Adrenal gland (tissue), 12 donors: ENCODE measurements around the gene PARVB. TPM values are rescaled to one million over a fixed set of nuclear protein-coding genes. Genes with fewer than 3 reads are reported as not detected.
A peak's percentile ranks its signal among the peaks of the same experiment; 100 is the strongest.

ENCODE experiments used
- DNase-seq, 7 donors: peaks; one replicate each; pipeline ENCODE4 v3.0.0-alpha.2; 2019 to 2020
- H3K27ac ChIP-seq, 5 donors: fragments of 200-600 bp; sonication (generic) in 4 of 5; 1 replicate in 3 of 5; 2 replicates in 2 of 5; pipeline versions ENCODE4 v1.5.1 to v1.8.0; 2016 to 2020; ENCODE audit warnings: mild to moderate bottlenecking in 1 of 5
- H3K27me3 ChIP-seq: fragments of 200-600 bp; 2 replicates; pipeline ENCODE4 v1.8.0; 2021
- H3K36me3 ChIP-seq, 2 donors: fragments of 200-600 bp; replicated peaks in 1 of 2; 1 replicate in 1 of 2; 2 replicates in 1 of 2; pipeline versions ENCODE4 v1.5.1 to v1.8.0; 2018 to 2022
- H3K4me1 ChIP-seq, 2 donors: fragments of 200-600 bp; replicated peaks in 1 of 2; 1 replicate in 1 of 2; 2 replicates in 1 of 2; pipeline versions ENCODE4 v1.5.1 to v1.8.0; 2018 to 2021
- H3K4me3 ChIP-seq, 4 donors: fragments of 200-600 bp; sonication (generic) in 3 of 4; one replicate each; pipeline ENCODE4 v1.5.1; 2016 to 2018
- H3K9me3 ChIP-seq, 3 donors: fragments of 200-600 bp; sonication (generic) in 1 of 3; replicated peaks in 1 of 3; 1 replicate in 2 of 3; 2 replicates in 1 of 3; pipeline versions ENCODE4 v1.5.1 to v1.8.0; 2016 to 2021
- POLR2A ChIP-seq, 2 donors: fragments of 450-650 bp; IDR thresholded peaks; one replicate each; pipeline ENCODE4 v1.6.1; 2017; ENCODE audit warnings: antibody characterized with exemption in 2 of 2, mild to moderate bottlenecking in 2 of 2, moderate library complexity in 1 of 2
- WGBS, 4 donors: extraction: QIAGEN DNeasy Blood & Tissue Kit in 2 of 4; methylation state at CpG; one replicate each; pipeline versions ENCODE4 v1.1.5 to v1.1.7; 2013 to 2017; 5-methylcytosine and 5-hydroxymethylcytosine counted together
- intact Hi-C, 2 donors: fragments of 100-400 bp; cut with DNase I; formaldehyde crosslinking; loops; one replicate each; pipeline versions ENCODE4 v1.14.1 to v1.15.0; 2022 to 2023
- polyA plus RNA-seq, 3 donors: library from polyadenylated mRNA; stranded (reverse); fragments of 200-250 nt in 2 of 3; fragments of 350-450 nt in 1 of 3; fragmentation: Illumina TruSeq in 1 of 3; extraction: RNeasy Lipid Tissue Mini Kit (QIAGEN cat#74804) in 1 of 3; gene quantifications; one replicate each; pipeline ENCODE4 v1.2.3, GENCODE V29; 2013 to 2014
- total RNA-seq, 9 donors: library from RNA; depleted of rRNA in 4 of 9; stranded (reverse); fragments of >200 nt in 4 of 9; fragments of 120-200 nt in 1 of 9; fragmentation: NEBNext Ultra II Directional in 1 of 9; extraction: Animal tissue kit (Norgen Biotek cat#: 25700) in 1 of 9; gene quantifications; one replicate each; pipeline versions ENCODE4 v1.1.0 to v1.2.4, GENCODE V29; 2013 to 2023
- TF ChIP-seq, protein P1 (sequence below), 6 experiments: fragments of 450-650 bp in 4 of 6; fragments of 200-600 bp in 2 of 6; sonication (generic) in 1 of 6; IDR thresholded peaks; 1 replicate in 5 of 6; 2 replicates in 1 of 6; pipeline versions ENCODE4 v1.5.1 to v1.8.0; 2016 to 2021; ENCODE audit warnings: antibody characterized with exemption in 6 of 6, mild to moderate bottlenecking in 2 of 6, moderate library complexity in 1 of 6
- donor health status: healthy with polysubstance abuse.
- donor health status: Bipolar disorder and iron deficiency.
- donor health status: DM: yes; HTN: yes; CAD: no.
- donor health status: DM: no; HTN: no; CAD: no.
- donor health status: DM: no; HTN: no; CAD: no.
- donor health status: DM: yes; HTN: yes; CAD: no.

The PARVB gene
- total and polyA plus RNA-seq, 12 donors = 16.9 to 77.6 (median 45.9) TPM

- WGBS, 4 donors = 80 to 91% (median 88%) methylated on average over 3 to 5 of the region's 5 CpGs
- H3K4me3 ChIP-seq = no peak overlapping the region
- no peak for DNase-seq
- no peaks in the 10 kb centered on the region for H3K9me3 ChIP-seq
- intact Hi-C loops = no loop called here
- no peaks in the 10 kb centered on the region for H3K4me1 ChIP-seq
- H3K27me3 ChIP-seq = no peaks in the 10 kb centered on the region
- H3K36me3 ChIP-seq = no peaks in the 10 kb centered on the region
- TF ChIP-seq, protein P1, sequence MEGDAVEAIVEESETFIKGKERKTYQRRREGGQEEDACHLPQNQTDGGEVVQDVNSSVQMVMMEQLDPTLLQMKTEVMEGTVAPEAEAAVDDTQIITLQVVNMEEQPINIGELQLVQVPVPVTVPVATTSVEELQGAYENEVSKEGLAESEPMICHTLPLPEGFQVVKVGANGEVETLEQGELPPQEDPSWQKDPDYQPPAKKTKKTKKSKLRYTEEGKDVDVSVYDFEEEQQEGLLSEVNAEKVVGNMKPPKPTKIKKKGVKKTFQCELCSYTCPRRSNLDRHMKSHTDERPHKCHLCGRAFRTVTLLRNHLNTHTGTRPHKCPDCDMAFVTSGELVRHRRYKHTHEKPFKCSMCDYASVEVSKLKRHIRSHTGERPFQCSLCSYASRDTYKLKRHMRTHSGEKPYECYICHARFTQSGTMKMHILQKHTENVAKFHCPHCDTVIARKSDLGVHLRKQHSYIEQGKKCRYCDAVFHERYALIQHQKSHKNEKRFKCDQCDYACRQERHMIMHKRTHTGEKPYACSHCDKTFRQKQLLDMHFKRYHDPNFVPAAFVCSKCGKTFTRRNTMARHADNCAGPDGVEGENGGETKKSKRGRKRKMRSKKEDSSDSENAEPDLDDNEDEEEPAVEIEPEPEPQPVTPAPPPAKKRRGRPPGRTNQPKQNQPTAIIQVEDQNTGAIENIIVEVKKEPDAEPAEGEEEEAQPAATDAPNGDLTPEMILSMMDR (IDR thresholded peaks at IDR 0.05) = no peak
- TF ChIP-seq POLR2A (IDR thresholded peaks at IDR 0.05) = no peak
- no peak overlapping the region for H3K27ac ChIP-seq
Measured at GRCh38 chr22:44067033-44067432, 42.9 kb downstream of the PARVB start.

- Histone ChIP-seq H3K4me1 (no peaks in the 10 kb centered on the region), H3K27ac (no peak overlapping the region), H3K9me3 (no peaks in the 10 kb centered on the region), H3K27me3 (no peaks in the 10 kb centered on the region), H3K36me3 (no peaks in the 10 kb centered on the region), H3K4me3 (no peak overlapping the region)
- no peak for DNase-seq
- 68 to 82% (median 77%) methylated on average over 10 of the region's 10 CpGs for WGBS, 4 donors
- intact Hi-C loops = no loop called here
- TF ChIP-seq POLR2A (IDR thresholded peaks at IDR 0.05) = no peak
- TF ChIP-seq, protein P1 (IDR thresholded peaks at IDR 0.05) = no peak
Measured at GRCh38 chr22:44067901-44068300, 43.8 kb downstream of the PARVB start.

- TF ChIP-seq POLR2A (IDR thresholded peaks at IDR 0.05) = no peak
- TF ChIP-seq, protein P1 (IDR thresholded peaks at IDR 0.05) = no peak
- Histone ChIP-seq H3K36me3 (no peaks in the 10 kb centered on the region), H3K4me3 (no peak overlapping the region), H3K27me3 (no peaks in the 10 kb centered on the region), H3K4me1 (no peaks in the 10 kb centered on the region), H3K9me3 (no peaks in the 10 kb centered on the region), H3K27ac (peak overlapping the region in 1 of 5 donors; percentile 40)
- intact Hi-C loops = no loop called here
- DNase-seq = peak in 2 of 7 donors; percentile 32 to 33
- 80 to 83% (median 81%) methylated on average over 24 to 30 of the region's 30 CpGs for WGBS, 4 donors
Measured at GRCh38 chr22:44068422-44069191, 44.5 kb downstream of the PARVB start.

DNA sequence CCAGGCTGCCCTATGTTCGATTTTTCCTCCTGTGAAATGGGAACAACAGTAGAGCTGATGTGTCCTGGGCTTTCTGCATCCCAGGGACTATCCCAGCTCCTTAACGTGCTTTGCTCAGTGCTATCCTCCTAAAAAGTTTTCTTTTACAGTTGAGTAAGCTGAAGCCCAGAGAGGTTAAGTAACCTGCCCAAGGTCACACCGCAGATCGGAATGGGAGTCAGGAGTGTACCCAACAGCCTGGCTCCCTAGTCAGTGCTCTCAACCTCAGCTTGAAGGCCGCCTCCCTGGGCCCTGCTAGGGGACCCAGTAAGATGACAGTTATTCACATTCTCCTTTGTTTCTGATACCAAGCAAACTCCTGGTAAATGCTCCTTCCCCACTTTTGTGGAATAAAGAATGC is 45.9 kb downstream of the PARVB start:
- DNase-seq = no peak
- H3K4me3 ChIP-seq = no peak overlapping the region
- H3K9me3 ChIP-seq = no peaks in the 10 kb centered on the region
- no peaks in the 10 kb centered on the region for H3K27me3 ChIP-seq
- H3K27ac ChIP-seq = no peak overlapping the region
- no peaks in the 10 kb centered on the region for H3K36me3 ChIP-seq
- whole genome bisulfite sequencing, 4 donors = 72 to 86% (median 84%) methylated on average over 5 of the region's 5 CpGs
- TF ChIP-seq, protein P1 (IDR thresholded peaks at IDR 0.05) = no peak
- TF ChIP-seq POLR2A (IDR thresholded peaks at IDR 0.05) = no peak
- H3K4me1 ChIP-seq = no peaks in the 10 kb centered on the region
- intact Hi-C loops = no loop called here
